ENCODE results near the gene KCNH2. TPM values are rescaled to one million over a fixed set of nuclear protein-coding genes. Genes with fewer than 3 reads are reported as not detected.

The KCNH2 gene
- total and polyA plus RNA-seq, 10 of the 15 experiments (the other 5 are each of a cell fraction or from before 2014, with no cell fraction given), result 0.04 to 0.24 (median 0.17) TPM; not detected in 6

GRCh38 chr7:150959739-150960734 is 18.1 kb downstream of the KCNH2 start:
- ChIA-PET CTCF (interaction anchor here (0.7 to 2.7 kb wide), 5 partner anchors 25 to 62 kb away, joined by 3 to 7 read pairs (median 3); no protein-coding TSS in a partner anchor), SMC1A (ENCODE audit: uncharacterized antibody, unreplicated experiment) (no interaction called here), POLR2A (interaction anchor here (0.5 kb wide), 2 partner anchors 51 to 555 kb away, joined by 3 read pairs; no protein-coding TSS in a partner anchor), RAD21 (ENCODE audit: unreplicated experiment) (no interaction called here)
- Histone ChIP-seq H3K4me1 (ENCODE audit: control insufficient read depth, insufficient read depth, low read length) (no peaks in the 10 kb centered on the region), H3K4me3 (no peak overlapping the region), H3K27ac (ENCODE audit: control insufficient read depth, insufficient read depth) (no peak overlapping the region), H3K9ac (ENCODE audit: control insufficient read depth, insufficient read depth, low read length) (no peak overlapping the region), H3K9me3 (replicated peaks; ENCODE audit: control insufficient read depth, insufficient read depth, low read length) (no peaks in the 10 kb centered on the region), H3K79me2 (ENCODE audit: control insufficient read depth, insufficient read depth, low read length) (no peaks in the 10 kb centered on the region), H4K20me1 (ENCODE audit: control insufficient read depth, insufficient read depth) (no peaks in the 10 kb centered on the region), H3K27me3 (replicated peaks in 1 of 2; ENCODE audit: control insufficient read depth in 2 of 2, insufficient read depth in 2 of 2, low read length in 1 of 2) (no peaks in the 10 kb centered on the region; a peak in 2 of 4 replicates), H2AFZ (ENCODE audit: control insufficient read depth, low read depth, low read length) (no peak overlapping the region), H3K36me3 (ENCODE audit: control insufficient read depth in 2 of 2, insufficient read depth in 2 of 2, low read length in 1 of 2) (no peaks in the 10 kb centered on the region), H3K4me2 (ENCODE audit: control insufficient read depth, insufficient read depth) (no peak overlapping the region)
- intact Hi-C loops (cut with micrococcal nuclease; ENCODE audit: unreplicated experiment), result no loop called here
- no peak for FAIRE-seq
- 46% methylated on average over 24 of the region's 24 CpGs for WGBS (ENCODE audit: insufficient coverage, insufficient replicate concordance, low lambda C conversion rate, missing lambda C conversion rate)
- TF ChIP-seq CREB1 (IDR thresholded peaks at IDR 0.05; ENCODE audit: low read depth) (no peak), RB1 (IDR thresholded peaks at IDR 0.05; ENCODE audit: borderline replicate concordance) (no peak), RAD21 (IDR thresholded peaks at IDR 0.05; ENCODE audit: insufficient read depth, low read depth, low read length) (no peak), CEBPB (IDR thresholded peaks at IDR 0.05; ENCODE audit: borderline replicate concordance in 1 of 2, low read depth in 2 of 2, low read length in 2 of 2) (no peak), GABPA (IDR thresholded peaks at IDR 0.05; ENCODE audit: low read depth) (no peak), FOXK2 (IDR thresholded peaks at IDR 0.05) (no peak), MTA2 (IDR thresholded peaks at IDR 0.05; ENCODE audit: low read depth) (no peak), YBX1 (IDR thresholded peaks at IDR 0.05) (no peak)
- TF ChIP-seq, protein P1, sequence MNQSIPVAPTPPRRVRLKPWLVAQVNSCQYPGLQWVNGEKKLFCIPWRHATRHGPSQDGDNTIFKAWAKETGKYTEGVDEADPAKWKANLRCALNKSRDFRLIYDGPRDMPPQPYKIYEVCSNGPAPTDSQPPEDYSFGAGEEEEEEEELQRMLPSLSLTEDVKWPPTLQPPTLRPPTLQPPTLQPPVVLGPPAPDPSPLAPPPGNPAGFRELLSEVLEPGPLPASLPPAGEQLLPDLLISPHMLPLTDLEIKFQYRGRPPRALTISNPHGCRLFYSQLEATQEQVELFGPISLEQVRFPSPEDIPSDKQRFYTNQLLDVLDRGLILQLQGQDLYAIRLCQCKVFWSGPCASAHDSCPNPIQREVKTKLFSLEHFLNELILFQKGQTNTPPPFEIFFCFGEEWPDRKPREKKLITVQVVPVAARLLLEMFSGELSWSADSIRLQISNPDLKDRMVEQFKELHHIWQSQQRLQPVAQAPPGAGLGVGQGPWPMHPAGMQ (IDR thresholded peaks at IDR 0.05; ENCODE audit: borderline replicate concordance), result no peak
- in situ Hi-C loops (cut with MboI), result no loop called here
- no peak for ATAC-seq
- no peak for DNase-seq (ENCODE audit: low read depth, low spot score)
- no TSS peak for BruUV-seq (replicated peaks)
